HUDEP-2 (cell line): Measurements from ENCODE around the gene ANKRD42.
"Not testable (repeated sequence)": the region's sequence is repeated elsewhere in the genome, so short reads cannot be mapped to it uniquely, and the experiment has no call there.

ENCODE experiments used
- DNase-seq, 76 experiments: peaks; one replicate each; lab custom pipeline; 2025; ENCODE audit not compliant: unreplicated experiment in 76 of 76; lab: John Stamatoyannopoulos, UW

Gene ANKRD42

DNA sequence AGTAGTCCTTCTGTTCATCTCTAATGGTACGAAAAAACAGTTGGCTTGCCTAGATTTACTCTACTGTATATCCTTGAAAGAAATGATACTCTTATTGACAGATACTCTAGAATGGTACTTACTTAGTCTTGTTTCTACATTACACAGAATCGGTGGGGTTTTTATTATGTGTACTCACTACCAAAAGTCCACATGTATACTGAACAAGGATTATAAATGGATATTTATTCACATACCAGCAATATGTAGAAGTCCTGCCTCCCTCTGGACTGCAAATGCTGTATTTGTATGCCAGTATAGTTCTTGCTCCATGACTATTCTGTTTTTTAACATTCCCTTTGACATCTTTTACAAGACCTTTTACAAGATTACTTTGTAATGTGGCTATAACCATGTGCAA, 22.6 kb upstream of the ANKRD42 start:
- no peak for DNase-seq

GRCh38 chr11:83172551-83172950, 21.0 kb upstream of the ANKRD42 start:
- no peak for DNase-seq

DNA sequence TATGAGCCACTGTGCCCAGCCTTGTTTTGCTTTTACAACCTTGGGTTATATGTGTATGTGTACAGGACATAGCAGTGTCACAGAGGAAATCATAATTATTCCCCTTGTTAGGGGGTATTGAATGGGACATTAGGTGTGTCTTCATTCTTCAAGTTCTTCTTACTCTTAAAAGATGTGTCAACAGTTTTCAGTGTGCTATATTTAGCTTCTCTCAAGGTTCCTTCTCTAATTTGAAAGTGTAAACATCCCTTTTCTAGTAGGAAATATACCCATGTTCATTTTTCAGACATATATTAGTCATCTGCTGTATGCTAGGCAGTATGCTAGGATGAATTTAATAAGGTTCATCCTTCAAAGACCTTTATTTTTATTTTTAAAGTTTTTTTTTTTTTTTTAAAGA, 19.5 kb upstream of the ANKRD42 start:
- no peak for DNase-seq

DNA sequence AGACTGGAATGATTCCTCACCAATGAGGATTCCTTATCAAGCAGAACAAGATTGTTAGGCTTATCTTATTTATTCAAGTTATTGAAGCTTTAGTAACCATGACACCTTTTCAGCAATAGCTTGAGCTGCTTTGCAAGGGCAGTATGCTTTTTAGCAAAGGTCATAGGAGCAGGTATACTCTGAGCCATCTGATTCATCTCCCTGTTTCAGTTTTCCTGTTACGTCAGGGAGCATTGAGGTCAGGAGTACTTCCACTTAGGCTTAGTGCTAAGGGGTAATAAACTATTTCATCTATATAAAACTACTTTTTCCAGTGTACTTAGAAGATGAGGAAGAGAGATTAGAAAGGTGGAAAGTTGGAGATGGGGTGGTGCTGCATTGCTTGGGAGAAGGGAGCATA, 17.7 kb upstream of the ANKRD42 start:
- DNase-seq: no peak

DNA sequence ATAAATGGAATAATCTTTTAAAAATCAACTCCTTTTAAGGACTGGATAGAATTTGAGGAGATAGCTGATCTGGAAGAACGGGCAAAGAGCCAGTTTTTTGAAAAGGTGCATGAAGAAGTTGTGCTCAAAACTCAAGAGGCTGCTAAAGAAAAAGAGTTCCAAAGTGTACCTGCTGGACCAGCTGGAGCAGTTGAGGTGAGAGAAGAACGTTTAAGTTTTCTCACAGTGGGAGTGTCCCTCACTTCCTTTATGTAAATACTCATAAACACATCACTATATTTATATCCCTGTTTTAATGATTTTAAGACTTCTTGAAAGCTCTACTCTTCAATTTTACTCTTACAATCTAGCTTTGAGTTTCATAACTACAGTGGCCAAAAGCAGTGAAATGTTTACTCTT, 11.7 kb upstream of the ANKRD42 start:
- DNase-seq: no peak

DNA sequence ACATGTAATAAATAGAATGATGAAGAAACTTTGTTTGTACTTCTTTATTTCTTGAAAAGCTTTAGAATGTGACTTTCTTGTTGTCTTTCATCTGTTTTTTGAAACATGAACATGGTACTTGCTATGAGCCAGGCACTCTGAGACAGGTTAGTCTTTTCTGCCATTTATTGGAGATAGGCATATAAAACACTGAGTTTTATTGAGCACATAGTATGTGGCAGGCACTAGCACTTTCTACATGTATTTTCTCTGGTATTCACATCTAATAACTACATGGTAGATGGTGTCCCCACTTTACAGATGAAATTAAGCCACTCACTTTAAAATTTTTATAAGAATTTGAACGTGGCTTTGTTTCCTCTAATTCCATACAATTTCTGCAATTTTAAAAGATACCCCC, 7.7 kb upstream of the ANKRD42 start:
- DNase-seq: peak in 1 of 76 experiments; percentile 10

- DNase-seq: peak in 2 of 76 experiments; percentile 3 to 18
Observed at GRCh38 chr11:83187465-83187864, 6.0 kb upstream of the ANKRD42 start.

DNA sequence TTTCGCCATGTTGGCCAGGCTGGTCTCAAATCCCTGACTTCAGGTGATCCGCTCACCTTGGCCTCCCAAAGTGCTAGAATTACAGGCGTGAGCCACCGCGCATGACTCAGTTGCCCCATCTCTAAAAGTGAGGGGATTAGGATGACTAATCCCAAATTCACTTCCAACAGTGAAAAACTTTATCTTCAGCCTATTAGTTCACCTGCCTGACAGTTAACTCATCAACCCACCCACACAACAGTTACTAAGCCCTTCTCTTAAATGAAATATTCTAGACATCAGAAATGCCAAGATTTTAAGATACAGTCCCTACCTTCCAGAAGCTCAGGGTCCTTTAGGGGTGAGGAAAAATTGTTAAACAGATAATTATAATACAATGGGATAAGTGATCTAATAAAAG, 2.0 kb upstream of the ANKRD42 start:
- DNase-seq: no peak

GRCh38 chr11:83191986-83192385, 1.5 kb upstream of the ANKRD42 start:
- DNase-seq: peak in 7 of 76 experiments; percentile 11 to 25 (median 20)

DNA sequence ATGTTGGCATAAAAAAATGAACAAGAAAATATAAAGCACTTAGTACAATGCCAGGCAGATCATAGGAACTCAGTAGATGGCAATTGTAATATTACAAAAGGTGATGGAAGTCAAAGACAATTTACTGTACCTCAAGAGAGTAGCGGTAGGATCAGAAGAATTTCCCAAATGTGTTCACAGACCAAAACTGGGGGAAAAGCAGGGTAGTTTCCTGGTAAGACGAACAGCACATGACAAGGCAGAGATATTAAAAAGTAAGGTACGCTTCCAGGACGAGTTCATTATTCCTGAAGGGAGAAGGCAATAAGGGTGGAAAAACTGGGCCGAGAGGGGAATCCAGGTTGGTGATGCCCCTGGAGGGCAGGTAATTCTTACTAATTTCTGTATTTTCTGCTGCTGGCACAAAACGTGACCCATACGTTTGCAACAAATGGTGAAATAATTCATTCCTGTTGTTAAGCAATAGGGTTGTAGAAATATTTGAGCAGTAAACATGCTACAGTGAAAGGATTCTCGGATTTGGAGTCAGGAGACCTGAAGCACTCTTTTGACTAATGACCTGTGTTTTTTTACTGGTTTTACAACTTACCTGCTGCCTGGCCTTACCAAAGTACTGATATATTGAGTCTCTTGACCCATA, 786 bp upstream of the ANKRD42 start:
- DNase-seq: no peak

GRCh38 chr11:83194281-83195142, 1.0 kb downstream of the ANKRD42 start:
- peak in 49 of 76 experiments; percentile 9 to 53 (median 29) for DNase-seq

- DNase-seq: no peak
Observed at GRCh38 chr11:83195143-83195466, 1.6 kb downstream of the ANKRD42 start.

DNA sequence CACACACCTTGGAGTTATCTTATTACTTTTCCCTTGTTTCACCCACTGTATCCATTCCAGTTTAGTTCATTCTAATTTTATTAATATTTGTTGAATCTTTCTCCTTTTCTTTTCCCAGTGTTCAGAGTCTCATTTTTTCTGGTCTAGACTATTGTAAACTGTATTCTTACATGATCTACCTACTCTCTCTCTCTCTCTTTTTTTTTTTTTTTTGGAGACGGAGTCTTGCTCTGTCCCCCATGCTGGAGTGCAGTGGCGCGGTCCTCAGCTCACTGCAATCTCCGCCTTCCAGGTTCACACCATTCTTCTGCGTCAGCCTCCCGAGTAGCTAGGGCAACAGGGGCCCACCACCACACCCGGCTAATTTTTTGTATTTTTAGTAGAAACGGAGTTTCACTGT, 2.1 kb downstream of the ANKRD42 start:
- no peak for DNase-seq

DNA sequence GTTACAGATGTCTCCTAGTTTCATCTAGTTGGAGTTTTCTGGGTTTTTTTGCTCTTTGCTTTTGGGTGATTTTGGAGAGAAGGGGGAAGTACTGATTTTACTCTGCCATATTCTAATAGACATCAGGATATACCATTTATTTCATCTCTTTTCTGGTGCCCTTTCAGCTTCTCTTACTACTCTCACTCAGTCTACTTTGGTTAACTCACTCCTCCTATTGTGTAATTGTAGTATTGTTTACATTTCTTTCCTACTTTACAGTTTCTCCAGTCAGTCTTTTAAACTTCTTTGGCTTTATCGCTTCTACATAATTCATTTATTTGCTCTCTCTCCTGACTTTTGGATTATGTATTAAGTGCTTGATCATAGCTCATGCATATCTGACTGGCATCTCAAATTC, 6.5 kb downstream of the ANKRD42 start:
- DNase-seq: no peak

DNA sequence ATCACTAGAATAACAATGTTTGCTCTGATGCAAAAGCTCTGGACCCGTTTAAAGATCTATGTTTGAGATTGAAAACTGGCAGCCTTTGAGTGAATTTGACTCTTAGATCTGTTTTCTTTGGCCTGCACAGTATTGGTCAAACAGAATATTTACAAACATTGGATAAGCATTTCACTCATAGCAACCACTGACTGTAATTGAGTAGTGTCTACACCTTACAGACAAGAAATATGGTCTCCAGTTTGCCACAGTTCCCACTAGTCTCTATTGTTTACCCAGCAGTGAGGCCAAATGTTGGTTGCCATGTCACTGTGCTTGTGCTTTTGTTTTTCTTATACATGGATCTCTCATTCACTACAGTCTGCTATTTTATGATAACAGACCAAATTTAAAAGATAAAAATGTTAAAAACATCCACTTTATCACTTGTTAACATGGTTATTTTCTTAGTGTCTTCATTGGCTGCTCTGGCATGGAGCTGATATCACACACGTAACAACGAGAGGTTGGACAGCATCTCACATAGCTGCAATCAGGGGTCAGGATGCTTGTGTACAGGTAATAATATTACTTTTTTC, 12.2 kb downstream of the ANKRD42 start:
- DNase-seq: peak in 2 of 76 experiments; percentile 9 to 20

GRCh38 chr11:83206221-83206620, 12.7 kb downstream of the ANKRD42 start:
- DNase-seq: no peak

DNA sequence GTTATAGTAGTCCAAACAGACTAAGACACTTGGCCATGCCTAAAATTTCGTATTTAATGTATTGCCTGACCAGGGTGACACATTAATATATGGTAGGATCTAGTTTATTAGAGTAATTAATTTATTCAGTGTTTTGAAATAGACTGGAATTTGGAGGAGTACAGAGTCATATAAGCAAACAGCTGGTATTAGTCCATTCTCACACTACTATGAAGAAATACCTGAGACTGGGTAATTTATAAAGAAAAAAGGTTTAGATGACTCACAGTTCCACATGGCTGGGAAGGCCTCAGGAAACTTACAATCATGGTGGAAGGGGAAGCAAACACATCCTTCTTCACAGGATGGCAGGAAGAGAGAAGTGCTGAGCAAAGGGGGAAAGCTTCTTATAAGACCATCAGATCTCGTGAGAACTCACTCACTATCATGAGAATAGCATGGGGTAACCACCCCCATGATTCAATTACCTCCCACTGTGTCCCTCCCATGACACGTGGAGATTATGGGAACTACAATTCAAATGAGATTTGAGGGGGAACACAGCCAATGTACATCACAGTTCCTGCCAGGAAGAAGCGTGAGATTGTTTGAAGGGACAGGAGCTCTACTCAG, 13.4 kb downstream of the ANKRD42 start:
- not testable (repeated sequence) for DNase-seq

- DNase-seq: no peak
Observed at GRCh38 chr11:83219095-83219494, 25.6 kb downstream of the ANKRD42 start.

DNA sequence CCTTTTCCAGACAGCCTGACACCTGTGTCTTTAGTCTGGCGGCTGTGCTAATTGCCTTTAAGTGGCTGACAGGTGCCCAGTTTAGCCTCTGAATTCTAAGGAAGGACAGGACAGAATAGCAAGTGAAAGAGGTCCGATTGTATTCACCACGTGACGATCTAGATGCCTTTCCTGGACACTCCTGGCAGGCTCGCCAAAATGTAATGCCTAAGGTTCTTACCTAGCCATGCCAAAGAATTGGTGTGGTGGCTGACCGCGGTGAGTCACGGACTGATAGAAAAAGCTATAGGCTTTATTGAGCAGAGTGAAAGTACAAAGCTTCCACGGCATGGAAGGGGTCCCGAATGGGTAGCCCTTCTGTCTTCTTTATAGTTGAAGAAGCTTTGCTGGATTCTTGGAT, 26.7 kb downstream of the ANKRD42 start:
- no peak for DNase-seq

- DNase-seq: no peak
Observed at GRCh38 chr11:83221694-83222093, 28.2 kb downstream of the ANKRD42 start.

GRCh38 chr11:83222499-83222898, 29.0 kb downstream of the ANKRD42 start:
- no peak for DNase-seq
